Lung (tissue), 12 donors: ENCODE data around the gene ATP10A. TPM values are rescaled to one million over a fixed set of nuclear protein-coding genes. Genes with fewer than 3 reads are reported as not detected.

Experiments used
- ATAC-seq: fragments of 200-7000 bp; cut with Tn5 transposase; one replicate; pipeline ENCODE4 v1.9.1; 2020; ENCODE audit warnings: moderate number of reproducible peaks; ENCODE audit not compliant: insufficient read depth, low FRiP score
- DNase-seq, 3 donors: peaks; one replicate each; pipeline ENCODE4 v3.0.0-alpha.2; 2013 to 2017
- H3K27ac ChIP-seq, 2 donors: one replicate each; pipeline ENCODE4 v1.5.1; 2013; ENCODE audit warnings: mild to moderate bottlenecking in 2 of 2, moderate library complexity in 2 of 2, control low read depth in 1 of 2, inconsistent platforms in 1 of 2, low read depth in 1 of 2, low read length in 1 of 2
- H3K27me3 ChIP-seq, 3 donors: one replicate each; pipeline ENCODE4 v1.5.1; 2013; ENCODE audit warnings: low read length in 2 of 3; ENCODE audit not compliant: control insufficient read depth in 3 of 3, insufficient read depth in 3 of 3
- H3K36me3 ChIP-seq, 4 donors: one replicate each; pipeline ENCODE4 v1.5.1; 2013; ENCODE audit warnings: low read length in 4 of 4, mild to moderate bottlenecking in 1 of 4, moderate library complexity in 1 of 4; ENCODE audit not compliant: control insufficient read depth in 4 of 4, insufficient read depth in 4 of 4
- H3K4me1 ChIP-seq, 5 donors: one replicate each; pipeline ENCODE4 v1.5.1; 2013; ENCODE audit warnings: low read length in 5 of 5, mild to moderate bottlenecking in 2 of 5, moderate library complexity in 1 of 5; ENCODE audit not compliant: control insufficient read depth in 5 of 5, insufficient read depth in 5 of 5
- H3K4me3 ChIP-seq: one replicate; pipeline ENCODE4 v1.5.1; 2013; ENCODE audit warnings: mild to moderate bottlenecking, control low read depth, moderate library complexity
- H3K9ac ChIP-seq, 2 donors: one replicate each; pipeline ENCODE4 v1.5.1; 2013; ENCODE audit warnings: low read length in 2 of 2, control low read depth in 1 of 2; ENCODE audit not compliant: insufficient read depth in 1 of 2
- H3K9me3 ChIP-seq, 4 donors: one replicate each; pipeline ENCODE4 v1.5.1; 2013; ENCODE audit warnings: low read length in 3 of 4, mild to moderate bottlenecking in 1 of 4, moderate library complexity in 1 of 4; ENCODE audit not compliant: control insufficient read depth in 4 of 4, insufficient read depth in 3 of 4
- WGBS, 2 donors: extraction: QIAGEN DNeasy Blood & Tissue Kit; methylation state at CpG; one replicate each; pipeline ENCODE4 v1.1.7; 2013; 5-methylcytosine and 5-hydroxymethylcytosine counted together
- polyA plus RNA-seq, 2 donors: library from polyadenylated mRNA; stranded (reverse); fragments of 200-250 nt; gene quantifications; one replicate each; pipeline ENCODE4 v1.2.1, GENCODE V29; 2013
- total RNA-seq, 2 donors: library from RNA; depleted of rRNA in 1 of 2; stranded (reverse); fragments of >200 nt in 1 of 2; gene quantifications; one replicate each; pipeline ENCODE4 v1.2.1, GENCODE V29; 2014 to 2021
- TF ChIP-seq, protein P1 (sequence below): IDR thresholded peaks from 2 replicates; pipeline ENCODE4 v1.5.1; 2012; ENCODE audit warnings: mild to moderate bottlenecking; ENCODE audit errors: control extremely low read depth, extremely low read depth
- donor health status: control.
- donor health status: control.
- donor health status: Bipolar disorder and iron deficiency.
- donor health status: healthy.
- donor health status: DM: yes; HTN: yes; CAD: no.

The ATP10A gene
- total and polyA plus RNA-seq, 4 donors = 4.5 to 33.7 (median 6.2) TPM

DNA sequence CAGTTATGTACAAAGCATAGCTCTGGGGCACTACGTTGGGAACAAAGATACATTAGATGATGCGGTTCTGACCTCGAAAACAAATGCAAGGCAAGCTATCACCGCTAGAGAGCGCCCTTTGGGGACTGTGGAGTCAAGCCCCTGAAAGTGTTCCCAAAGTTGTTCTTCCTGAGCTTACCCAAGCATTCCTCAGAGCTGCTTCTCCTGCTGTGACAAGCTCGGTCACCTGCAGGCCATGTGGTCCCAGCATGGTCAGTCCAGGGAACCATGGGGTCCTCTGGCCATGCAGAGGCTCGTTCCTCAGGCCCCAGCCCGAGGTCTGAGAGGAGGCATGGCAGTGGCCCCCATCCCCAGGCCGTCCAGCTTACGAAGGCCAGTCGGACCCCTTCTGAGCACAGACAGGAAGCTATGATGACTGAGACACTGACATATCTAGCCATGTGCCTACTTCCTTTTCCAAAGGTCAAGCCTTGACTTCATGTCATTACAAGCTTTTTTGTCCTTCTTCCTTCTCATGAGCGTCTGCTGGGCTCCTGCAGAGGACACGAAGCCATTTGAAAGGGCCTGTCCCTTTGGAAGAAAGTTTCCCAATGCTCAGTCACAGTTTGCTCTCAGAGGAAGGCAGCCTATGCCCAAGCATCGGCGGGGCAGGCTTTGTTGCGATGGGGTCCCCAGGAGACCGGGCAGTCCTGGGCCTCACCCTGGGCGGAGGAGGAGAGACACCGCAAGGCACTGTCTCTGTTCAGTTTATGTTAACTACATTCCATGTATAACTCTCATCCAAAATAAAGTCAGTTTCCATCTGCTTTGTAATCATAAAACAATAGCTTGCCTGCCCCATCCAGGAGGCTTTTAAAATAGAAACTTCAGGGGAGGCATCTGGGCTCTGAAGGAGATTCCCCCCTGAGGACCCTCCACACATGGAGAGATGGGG lies 79.3 kb downstream of the ATP10A start:
- TF ChIP-seq, protein P1, sequence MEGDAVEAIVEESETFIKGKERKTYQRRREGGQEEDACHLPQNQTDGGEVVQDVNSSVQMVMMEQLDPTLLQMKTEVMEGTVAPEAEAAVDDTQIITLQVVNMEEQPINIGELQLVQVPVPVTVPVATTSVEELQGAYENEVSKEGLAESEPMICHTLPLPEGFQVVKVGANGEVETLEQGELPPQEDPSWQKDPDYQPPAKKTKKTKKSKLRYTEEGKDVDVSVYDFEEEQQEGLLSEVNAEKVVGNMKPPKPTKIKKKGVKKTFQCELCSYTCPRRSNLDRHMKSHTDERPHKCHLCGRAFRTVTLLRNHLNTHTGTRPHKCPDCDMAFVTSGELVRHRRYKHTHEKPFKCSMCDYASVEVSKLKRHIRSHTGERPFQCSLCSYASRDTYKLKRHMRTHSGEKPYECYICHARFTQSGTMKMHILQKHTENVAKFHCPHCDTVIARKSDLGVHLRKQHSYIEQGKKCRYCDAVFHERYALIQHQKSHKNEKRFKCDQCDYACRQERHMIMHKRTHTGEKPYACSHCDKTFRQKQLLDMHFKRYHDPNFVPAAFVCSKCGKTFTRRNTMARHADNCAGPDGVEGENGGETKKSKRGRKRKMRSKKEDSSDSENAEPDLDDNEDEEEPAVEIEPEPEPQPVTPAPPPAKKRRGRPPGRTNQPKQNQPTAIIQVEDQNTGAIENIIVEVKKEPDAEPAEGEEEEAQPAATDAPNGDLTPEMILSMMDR = no peak
- no peak overlapping the region for H3K4me3 ChIP-seq
- peak overlapping the region in 1 of 2 donors; percentile 34 for H3K27ac ChIP-seq
- peaks cover 0 to 8% (median 0%) of the 10 kb centered on the region in 4 donors for H3K36me3 ChIP-seq
- no peak for DNase-seq
- H3K9ac ChIP-seq = no peak overlapping the region
- no peaks in the 10 kb centered on the region for H3K9me3 ChIP-seq
- H3K27me3 ChIP-seq = no peaks in the 10 kb centered on the region
- H3K4me1 ChIP-seq = peaks cover 0 to 16% (median 4%) of the 10 kb centered on the region in 5 donors
- WGBS, 2 donors = 71 to 73% methylated on average over 19 of the region's 19 CpGs
- ATAC-seq = no peak

DNA sequence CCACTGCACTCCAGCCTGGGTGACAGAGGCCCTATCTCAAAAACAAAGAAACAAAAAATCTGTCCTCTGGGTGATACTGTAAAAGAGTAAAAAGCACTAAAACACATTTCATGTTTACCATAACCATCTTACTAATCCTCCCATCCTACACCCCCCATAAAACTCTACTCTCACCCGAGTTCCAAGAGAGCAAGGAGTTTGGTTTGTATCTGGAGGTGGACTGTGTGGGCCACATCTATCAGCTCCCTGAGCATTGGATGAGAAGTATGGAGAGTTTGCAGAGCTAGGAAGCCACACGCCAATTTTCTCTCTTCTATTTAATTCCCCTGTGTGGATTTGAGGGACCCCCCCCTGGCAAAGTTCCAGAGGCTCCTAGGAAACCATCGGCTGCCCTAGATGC lies 80.0 kb downstream of the ATP10A start:
- H3K27me3 ChIP-seq = no peaks in the 10 kb centered on the region
- 84 to 93% methylated on average over 3 of the region's 3 CpGs for WGBS, 2 donors
- no peak overlapping the region for H3K27ac ChIP-seq
- no peak overlapping the region for H3K9ac ChIP-seq
- no peaks in the 10 kb centered on the region for H3K9me3 ChIP-seq
- peaks cover 0 to 8% (median 0%) of the 10 kb centered on the region in 4 donors for H3K36me3 ChIP-seq
- no peak overlapping the region for H3K4me3 ChIP-seq
- peaks cover 0 to 15% (median 2%) of the 10 kb centered on the region in 5 donors for H3K4me1 ChIP-seq
- DNase-seq (no peak), ATAC-seq (no peak)
- TF ChIP-seq, protein P1 = no peak

DNA sequence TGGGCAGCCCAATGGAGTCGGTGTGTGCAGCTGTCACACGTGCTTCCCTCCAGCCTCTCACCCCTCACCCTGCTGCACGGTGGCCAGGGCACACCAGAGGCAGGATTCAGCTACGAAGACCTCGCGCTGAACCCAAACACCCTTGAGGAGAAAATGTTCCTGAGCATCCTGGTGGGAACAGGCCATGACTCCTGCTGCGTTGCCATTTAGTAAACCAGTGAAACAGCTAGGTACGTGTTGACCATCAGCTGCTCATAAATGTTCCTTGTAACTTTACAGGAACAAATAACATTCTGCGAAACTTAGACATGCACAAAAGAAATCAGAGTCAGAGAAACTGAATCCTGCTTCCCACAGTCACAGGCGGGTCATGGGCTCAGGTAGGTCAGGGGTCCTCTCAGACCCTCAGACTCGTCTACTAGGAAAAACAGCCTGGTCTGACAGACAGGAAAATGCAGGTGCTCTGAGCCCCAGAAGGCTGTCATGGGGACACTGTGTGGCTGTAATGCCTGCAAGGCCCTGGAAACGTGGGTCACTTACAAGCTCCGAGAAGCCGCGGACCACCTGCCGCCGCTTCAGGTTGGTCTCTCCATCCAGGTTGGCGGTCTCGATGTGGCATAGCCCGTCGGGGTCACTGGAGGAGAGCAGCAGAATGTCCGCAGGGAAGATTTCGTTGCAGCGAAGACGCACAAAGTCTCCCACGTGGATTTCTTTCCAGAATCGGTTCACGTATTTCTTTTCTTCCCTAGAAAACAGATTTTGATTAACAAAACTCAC lies 82.5 kb downstream of the ATP10A start:
- Histone ChIP-seq H3K9me3 (no peaks in the 10 kb centered on the region), H3K4me1 (peaks cover 0 to 4% (median 0%) of the 10 kb centered on the region in 5 donors), H3K27me3 (no peaks in the 10 kb centered on the region), H3K4me3 (no peak overlapping the region), H3K36me3 (peaks cover 0 to 10% (median 0%) of the 10 kb centered on the region in 4 donors), H3K27ac (no peak overlapping the region), H3K9ac (no peak overlapping the region)
- ATAC-seq (no peak), DNase-seq (no peak)
- WGBS, 2 donors = 91 to 94% methylated on average over 28 of the region's 28 CpGs
- TF ChIP-seq, protein P1 = no peak
